Liver (tissue), 9 donors: ENCODE results near the gene ZNF438. TPM values are rescaled to one million over a fixed set of nuclear protein-coding genes. Genes with fewer than 3 reads are reported as not detected.

Experiments
- DNase-seq: peaks from one replicate; pipeline ENCODE4 v3.0.0-alpha.2; 2017; ENCODE audit warnings: low spot score
- H3K27ac ChIP-seq, 2 donors: one replicate each; pipeline ENCODE4 v1.7.0; 2013; ENCODE audit warnings: inconsistent platforms in 2 of 2, low read length in 2 of 2, control low read depth in 1 of 2, low read depth in 1 of 2, mild to moderate bottlenecking in 1 of 2
- H3K27me3 ChIP-seq, 4 donors: one replicate each; pipeline versions ENCODE4 v1.6.1 to v1.7.0; 2013; ENCODE audit warnings: low read length in 3 of 4, inconsistent platforms in 1 of 4, mild to moderate bottlenecking in 1 of 4, moderate library complexity in 1 of 4; ENCODE audit not compliant: control insufficient read depth in 4 of 4, insufficient read depth in 4 of 4
- H3K36me3 ChIP-seq, 4 donors: one replicate each; pipeline versions ENCODE4 v1.6.1 to v1.7.0; 2013; ENCODE audit warnings: low read length in 3 of 4, mild to moderate bottlenecking in 3 of 4, low read depth in 1 of 4, moderate library complexity in 1 of 4; ENCODE audit not compliant: control insufficient read depth in 4 of 4, insufficient read depth in 3 of 4
- H3K4me1 ChIP-seq, 4 donors: one replicate each; pipeline versions ENCODE4 v1.6.1 to v1.7.0; 2013; ENCODE audit warnings: low read length in 3 of 4, mild to moderate bottlenecking in 3 of 4, moderate library complexity in 1 of 4; ENCODE audit not compliant: control insufficient read depth in 4 of 4, insufficient read depth in 4 of 4
- H3K4me3 ChIP-seq, 3 donors: one replicate each; pipeline versions ENCODE4 v1.6.1 to v1.7.0; 2013; ENCODE audit warnings: low read length in 3 of 3, control low read depth in 1 of 3, low read depth in 1 of 3, mild to moderate bottlenecking in 1 of 3
- H3K9ac ChIP-seq, 2 donors: one replicate each; pipeline ENCODE4 v1.7.0; 2013; ENCODE audit warnings: low read length in 2 of 2, mild to moderate bottlenecking in 2 of 2, moderate library complexity in 2 of 2, control low read depth in 1 of 2, low read depth in 1 of 2
- H3K9me3 ChIP-seq, 4 donors: one replicate each; pipeline versions ENCODE4 v1.6.1 to v1.7.0; 2013; ENCODE audit warnings: low read length in 3 of 4; ENCODE audit not compliant: control insufficient read depth in 4 of 4
- ATF3 ChIP-seq: IDR thresholded peaks from 2 replicates; pipeline ENCODE4 v1.6.1; 2016; ENCODE audit warnings: antibody characterized with exemption
- CTCF ChIP-seq: fragments of 150-350 bp; IDR thresholded peaks from 2 replicates; pipeline ENCODE4 v1.5.1; 2017; ENCODE audit warnings: improper control_type of control experiment, low read depth, low read length; ENCODE audit not compliant: missing input control
- EGR1 ChIP-seq, 2 donors: IDR thresholded peaks; 2 replicates each; pipeline ENCODE4 v1.6.1; 2016 to 2018; ENCODE audit warnings: antibody characterized with exemption in 2 of 2, low read depth in 2 of 2
- FOXA1 ChIP-seq: IDR thresholded peaks from 2 replicates; pipeline ENCODE4 v1.6.1; 2016; ENCODE audit warnings: antibody characterized with exemption
- FOXA2 ChIP-seq: IDR thresholded peaks from 2 replicates; pipeline ENCODE4 v1.6.1; 2016; ENCODE audit warnings: antibody characterized with exemption
- GABPA ChIP-seq, 2 donors: IDR thresholded peaks in 1 of 2; conservative IDR thresholded peaks in 1 of 2; 2 replicates each; pipeline ENCODE4 v1.6.1; 2016; ENCODE audit warnings: antibody characterized with exemption in 2 of 2, mild to moderate bottlenecking in 1 of 2, moderate library complexity in 1 of 2
- HNF4A ChIP-seq, 2 donors: conservative IDR thresholded peaks; 2 replicates each; pipeline ENCODE4 v1.6.1; 2016; ENCODE audit warnings: antibody characterized with exemption in 2 of 2, mild to moderate bottlenecking in 2 of 2
- HNF4G ChIP-seq: IDR thresholded peaks from 2 replicates; pipeline ENCODE4 v1.6.1; 2016; ENCODE audit warnings: antibody characterized with exemption
- JUND ChIP-seq, 2 donors: IDR thresholded peaks; 2 replicates each; pipeline ENCODE4 v1.6.1; 2016; ENCODE audit warnings: antibody characterized with exemption in 2 of 2
- MAX ChIP-seq: IDR thresholded peaks from 2 replicates; pipeline ENCODE4 v1.6.1; 2016; ENCODE audit warnings: antibody characterized with exemption
- NR2F2 ChIP-seq: IDR thresholded peaks from 2 replicates; pipeline ENCODE4 v1.6.1; 2016; ENCODE audit warnings: antibody characterized with exemption
- RAD21 ChIP-seq, 2 donors: IDR thresholded peaks; 2 replicates each; pipeline ENCODE4 v1.6.1; 2016; ENCODE audit warnings: antibody characterized with exemption in 2 of 2, mild to moderate bottlenecking in 2 of 2
- REST ChIP-seq: IDR thresholded peaks from 2 replicates; pipeline ENCODE4 v1.6.1; 2016; ENCODE audit warnings: antibody characterized with exemption, mild to moderate bottlenecking
- RXRA ChIP-seq, 2 donors: IDR thresholded peaks; 2 replicates each; pipeline ENCODE4 v1.6.1; 2017 to 2018; ENCODE audit warnings: antibody characterized with exemption in 2 of 2, mild to moderate bottlenecking in 1 of 2
- SP1 ChIP-seq: IDR thresholded peaks from 2 replicates; pipeline ENCODE4 v1.6.1; 2018; ENCODE audit warnings: antibody characterized with exemption, mild to moderate bottlenecking
- TAF1 ChIP-seq: conservative IDR thresholded peaks from 2 replicates; pipeline ENCODE4 v1.6.1; 2016; ENCODE audit warnings: antibody characterized with exemption, mild to moderate bottlenecking
- YY1 ChIP-seq: IDR thresholded peaks from 2 replicates; pipeline ENCODE4 v1.6.1; 2016; ENCODE audit warnings: antibody characterized with exemption, mild to moderate bottlenecking
- ZBTB33 ChIP-seq: IDR thresholded peaks from 2 replicates; pipeline ENCODE4 v1.6.1; 2016; ENCODE audit warnings: antibody characterized with exemption
- WGBS: extraction: QIAGEN DNeasy Blood & Tissue Kit; methylation state at CpG from one replicate; pipeline ENCODE4 v1.1.7; 2013; 5-methylcytosine and 5-hydroxymethylcytosine counted together
- polyA plus RNA-seq, 2 donors: library from polyadenylated mRNA; stranded (reverse) in 1 of 2; unstranded in 1 of 2; fragments of 200-250 nt in 1 of 2; fragments of >200 nt in 1 of 2; fragmentation: Nextera tagmentation in 1 of 2; extraction: Ambion mirVana in 1 of 2; gene quantifications; one replicate each; pipeline versions ENCODE4 v1.2.1 to v1.2.3, GENCODE V29; 2013 to 2015
- total RNA-seq, 2 donors: library from RNA; depleted of rRNA; stranded (reverse); fragments of >200 nt; gene quantifications; one replicate each; pipeline ENCODE4 v1.2.3, GENCODE V29; 2014
- donor health status: healthy.
- donor health status: healthy.
- donor health status: healthy.
- donor health status: healthy.
- donor health status: healthy.

The ZNF438 gene
- total and polyA plus RNA-seq, 4 donors: 1.9 to 2.9 (median 2.2) TPM

- Histone ChIP-seq H3K36me3 (no peaks in the 10 kb centered on the region), H3K4me1 (no peaks in the 10 kb centered on the region)
- DNase-seq: no peak
These were observed 196.5 kb downstream of the ZNF438 start for GRCh38 chr10:30835146-30835545.

GRCh38 chr10:30834651-30835050, 197.0 kb downstream of the ZNF438 start:
- TF ChIP-seq SP1: no peak
- no peak for TF ChIP-seq FOXA1
- TF ChIP-seq GABPA (IDR thresholded peaks at IDR 0.05 in 1 of 2, conservative IDR thresholded peaks at IDR 0.05 in 1 of 2): no peak
- no peak for TF ChIP-seq YY1
- no peak for TF ChIP-seq FOXA2
- no peak for TF ChIP-seq JUND (IDR thresholded peaks at IDR 0.05)
- no peak overlapping the region for H3K9ac ChIP-seq
- no peaks in the 10 kb centered on the region for H3K36me3 ChIP-seq
- H3K4me3 ChIP-seq: no peak overlapping the region
- WGBS: 85% methylated on average over 3 of the region's 3 CpGs
- H3K27ac ChIP-seq: no peak overlapping the region
- DNase-seq: no peak
- H3K27me3 ChIP-seq: no peaks in the 10 kb centered on the region
- H3K4me1 ChIP-seq: no peaks in the 10 kb centered on the region
- H3K9me3 ChIP-seq: no peaks in the 10 kb centered on the region

More at GRCh38 chr10:30835146-30835545, 196.5 kb downstream of the ZNF438 start:
- Histone ChIP-seq H3K9ac (no peak overlapping the region), H3K4me3 (no peak overlapping the region), H3K27me3 (no peaks in the 10 kb centered on the region), H3K27ac (no peak overlapping the region), H3K9me3 (no peaks in the 10 kb centered on the region)
- 90% methylated on average over 12 of the region's 12 CpGs for WGBS
- TF ChIP-seq SP1 (no peak), YY1 (no peak), TAF1 (no peak), CTCF (no peak)

GRCh38 chr10:30834153-30834552, 197.5 kb downstream of the ZNF438 start:
- TF ChIP-seq NR2F2 (no peak), RAD21 (IDR thresholded peaks at IDR 0.05) (no peak), YY1 (no peak), MAX (no peak), FOXA1 (no peak), ATF3 (no peak), CTCF (no peak), GABPA (IDR thresholded peaks at IDR 0.05 in 1 of 2, conservative IDR thresholded peaks at IDR 0.05 in 1 of 2) (no peak), JUND (IDR thresholded peaks at IDR 0.05) (no peak), ZBTB33 (no peak), HNF4G (no peak), RXRA (IDR thresholded peaks at IDR 0.05) (no peak), FOXA2 (no peak), EGR1 (IDR thresholded peaks at IDR 0.05; ENCODE audit: low read depth in 2 of 2) (no peak), SP1 (no peak), HNF4A (conservative IDR thresholded peaks at IDR 0.05) (no peak), REST (no peak), TAF1 (no peak)
- DNase-seq: no peak
- Histone ChIP-seq H3K4me3 (no peak overlapping the region), H3K9ac (no peak overlapping the region), H3K36me3 (no peaks in the 10 kb centered on the region), H3K9me3 (no peaks in the 10 kb centered on the region), H3K27me3 (no peaks in the 10 kb centered on the region), H3K27ac (no peak overlapping the region), H3K4me1 (no peaks in the 10 kb centered on the region)
- WGBS: 87% methylated on average over 4 of the region's 4 CpGs
